H1 (cell line): ENCODE data around the gene FHIT. TPM values are rescaled to one million over a fixed set of nuclear protein-coding genes. Genes with fewer than 3 reads are reported as not detected.

Source experiments
- JUND ChIP-seq: IDR thresholded peaks from 2 replicates; pipeline ENCODE4 v1.6.1; 2011; ENCODE audit warnings: mild to moderate bottlenecking, improper control_type of control experiment, low read length
- POU5F1 ChIP-seq: IDR thresholded peaks from 2 replicates; pipeline ENCODE4 v1.6.1; 2011; ENCODE audit warnings: low read depth, mild to moderate bottlenecking, low read length, moderate library complexity
- polyA plus RNA-seq, 7 experiments: library from polyadenylated mRNA; depleted of rRNA in 3 of 7; stranded (reverse) in 5 of 7; unstranded in 2 of 7; fragments of >200 nt in 5 of 7; fragments of 200-250 nt in 2 of 7; gene quantifications; 1 replicate in 5 of 7; 2 replicates in 1 of 7; 4 replicates in 1 of 7; pipeline versions ENCODE4 v1.2.1 to v1.2.3, GENCODE V29; 2011 to 2013; ENCODE audit warnings: missing spikeins in 2 of 7, mixed read lengths in 2 of 7
- total RNA-seq: library from RNA; stranded (reverse); fragmentation: NEBNext Ultra II Directional; extraction: Animal tissue kit (Norgen Biotek cat#: 25700); gene quantifications from 2 replicates; pipeline ENCODE4 v1.2.1, GENCODE V29; 2021

The FHIT gene
- total and polyA plus RNA-seq, 2 of the 8 experiments (the other 6 are each of a cell fraction or from before 2014, with no cell fraction given), result 1.2 to 3.2 TPM

- TF ChIP-seq POU5F1 (no peak), JUND (no peak)
These were observed 961.1 kb downstream of the FHIT start (continued) for GRCh38 chr3:60290122-60290492.
